Panc1 (cell line): ENCODE results near the gene ADAMTS13. TPM values are rescaled to one million over a fixed set of nuclear protein-coding genes. Genes with fewer than 3 reads are reported as not detected.

Experiments
- ATAC-seq: fragments of 200-7000 bp; cut with Tn5 transposase; 2 replicates; pipeline ENCODE4 v1.9.1; 2020; ENCODE audit warnings: mild to moderate bottlenecking, moderate library complexity
- BruUV-seq: library from RNA; stranded (reverse); fragments of 400-500 nt; replicated peaks from 2 replicates; lab custom pipeline; 2021; lab: Mats Ljungman, UMichigan
- CTCF ChIA-PET: fragments of 300-600 bp; sonication (Branson Sonifier 250); formaldehyde crosslinking; loops from one replicate; lab custom pipeline; 2022; ENCODE audit warnings: antibody characterized with exemption; lab: Charles Lee
- POLR2A ChIA-PET: fragments of 300-600 bp; sonication (Branson Sonifier 250); formaldehyde crosslinking; loops from one replicate; lab custom pipeline; 2022; ENCODE audit warnings: antibody characterized with exemption; lab: Charles Lee
- DNase-seq: peaks from one replicate; pipeline ENCODE4 v3.0.0-alpha.2; 2010; ENCODE audit warnings: low read depth, low spot score
- H3K27ac ChIP-seq: 2 replicates; pipeline ENCODE4 v1.5.1; 2011; ENCODE audit warnings: mild to moderate bottlenecking, low read length, inconsistent platforms
- H3K27me3 ChIP-seq: fragments of 200-500 bp; sonication (Bioruptor generic); 2 replicates; pipeline ENCODE4 v1.6.0; 2014; ENCODE audit warnings: low read length, inconsistent platforms; ENCODE audit not compliant: control insufficient read depth, insufficient read depth
- H3K36me3 ChIP-seq: fragments of 200-500 bp; sonication (Bioruptor generic); 2 replicates; pipeline ENCODE4 v1.5.1; 2014; ENCODE audit warnings: inconsistent platforms, mild to moderate bottlenecking, low read length, moderate library complexity; ENCODE audit not compliant: control insufficient read depth, insufficient read depth
- H3K4me1 ChIP-seq: 2 replicates; pipeline ENCODE4 v1.5.1; 2011; ENCODE audit warnings: inconsistent platforms, mild to moderate bottlenecking, low read length, moderate library complexity; ENCODE audit not compliant: control insufficient read depth, insufficient read depth
- H3K4me3 ChIP-seq, 2 experiments: 2 replicates each; pipeline ENCODE4 v1.5.1; 2011 to 2012; ENCODE audit warnings: low read depth in 2 of 2, low read length in 2 of 2, mild to moderate bottlenecking in 2 of 2, inconsistent platforms in 1 of 2, moderate library complexity in 1 of 2
- H3K9me3 ChIP-seq: fragments of 200-500 bp; sonication (Bioruptor generic); 2 replicates; pipeline ENCODE4 v1.5.1; 2014; ENCODE audit warnings: low read depth, mild to moderate bottlenecking, inconsistent platforms, low read length, moderate library complexity; ENCODE audit not compliant: control insufficient read depth, insufficient read depth
- POLR2AphosphoS5 ChIP-seq: IDR thresholded peaks from 2 replicates; pipeline ENCODE4 v1.6.1; 2012; ENCODE audit warnings: mild to moderate bottlenecking, low read depth, low read length, moderate library complexity
- SIN3A ChIP-seq: IDR thresholded peaks from 2 replicates; pipeline ENCODE4 v1.6.1; 2012; ENCODE audit warnings: low read depth, mild to moderate bottlenecking, low read length, moderate library complexity, borderline replicate concordance; ENCODE audit not compliant: insufficient read depth
- TCF7L2 ChIP-seq: IDR thresholded peaks from 2 replicates; pipeline ENCODE4 v1.6.1; 2011; ENCODE audit warnings: mild to moderate bottlenecking, low read depth, low read length, inconsistent platforms
- in situ Hi-C: cut with HindIII; loops from 2 replicates; pipeline ENCODE4 v1.10.0; 2016; ENCODE audit warnings: low sequenced_read_pairs, low pct_unique_long_range_greater_than_20kb
- intact Hi-C: fragments of 100-400 bp; cut with micrococcal nuclease; formaldehyde crosslinking; loops from one replicate; pipeline ENCODE4 v1.10.0; 2022; ENCODE audit not compliant: unreplicated experiment
- total RNA-seq: library from RNA; stranded (reverse); gene quantifications from one replicate; pipeline ENCODE4 v1.2.1, GENCODE V29; 2021; ENCODE audit not compliant: unreplicated experiment
- TF ChIP-seq, protein P1 (sequence below): fragments of 450-650 bp; IDR thresholded peaks from 2 replicates; pipeline ENCODE4 v1.5.1; 2017; ENCODE audit warnings: mild to moderate bottlenecking
- TF ChIP-seq, protein P2 (sequence below), 2 experiments: IDR thresholded peaks; 2 replicates each; pipeline ENCODE4 v1.6.1; 2011 to 2012; ENCODE audit warnings: low read depth in 2 of 2, control low read depth in 1 of 2, low read length in 1 of 2, mild to moderate bottlenecking in 1 of 2, moderate library complexity in 1 of 2; ENCODE audit not compliant: insufficient read depth in 1 of 2

The ADAMTS13 gene
- total RNA-seq, 1 experiment from 2014 or later: 3.4 TPM

DNA sequence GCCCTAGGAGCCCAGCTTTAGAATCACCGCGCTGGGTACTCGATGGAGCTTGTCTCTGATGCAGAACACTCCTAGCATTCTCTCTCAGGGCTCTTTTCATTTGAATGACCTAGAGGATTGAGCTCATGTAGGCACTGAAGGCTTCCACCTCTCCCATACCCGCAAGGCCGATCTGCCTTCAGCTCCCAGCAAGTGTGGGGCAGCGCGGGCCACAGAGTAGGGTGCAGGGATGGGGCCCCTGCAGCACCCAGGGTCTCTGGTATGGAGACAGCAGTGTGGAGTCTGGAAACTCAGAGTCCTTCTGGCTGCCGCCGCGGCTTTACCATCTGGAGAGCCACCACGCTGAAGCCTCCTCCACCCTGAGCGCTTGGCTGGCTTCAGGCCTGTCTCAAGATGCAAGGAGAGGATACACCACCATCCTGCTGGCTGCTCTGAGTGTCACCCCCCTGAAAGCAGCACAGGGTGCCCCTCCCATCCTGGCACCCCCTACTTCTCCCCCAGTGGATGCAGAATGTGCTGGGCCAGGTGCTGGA, 33.1 kb upstream of the ADAMTS13 start:
- H3K27ac ChIP-seq: no peak overlapping the region
- TF ChIP-seq, protein P1, sequence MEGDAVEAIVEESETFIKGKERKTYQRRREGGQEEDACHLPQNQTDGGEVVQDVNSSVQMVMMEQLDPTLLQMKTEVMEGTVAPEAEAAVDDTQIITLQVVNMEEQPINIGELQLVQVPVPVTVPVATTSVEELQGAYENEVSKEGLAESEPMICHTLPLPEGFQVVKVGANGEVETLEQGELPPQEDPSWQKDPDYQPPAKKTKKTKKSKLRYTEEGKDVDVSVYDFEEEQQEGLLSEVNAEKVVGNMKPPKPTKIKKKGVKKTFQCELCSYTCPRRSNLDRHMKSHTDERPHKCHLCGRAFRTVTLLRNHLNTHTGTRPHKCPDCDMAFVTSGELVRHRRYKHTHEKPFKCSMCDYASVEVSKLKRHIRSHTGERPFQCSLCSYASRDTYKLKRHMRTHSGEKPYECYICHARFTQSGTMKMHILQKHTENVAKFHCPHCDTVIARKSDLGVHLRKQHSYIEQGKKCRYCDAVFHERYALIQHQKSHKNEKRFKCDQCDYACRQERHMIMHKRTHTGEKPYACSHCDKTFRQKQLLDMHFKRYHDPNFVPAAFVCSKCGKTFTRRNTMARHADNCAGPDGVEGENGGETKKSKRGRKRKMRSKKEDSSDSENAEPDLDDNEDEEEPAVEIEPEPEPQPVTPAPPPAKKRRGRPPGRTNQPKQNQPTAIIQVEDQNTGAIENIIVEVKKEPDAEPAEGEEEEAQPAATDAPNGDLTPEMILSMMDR: no peak
- TF ChIP-seq, protein P2, sequence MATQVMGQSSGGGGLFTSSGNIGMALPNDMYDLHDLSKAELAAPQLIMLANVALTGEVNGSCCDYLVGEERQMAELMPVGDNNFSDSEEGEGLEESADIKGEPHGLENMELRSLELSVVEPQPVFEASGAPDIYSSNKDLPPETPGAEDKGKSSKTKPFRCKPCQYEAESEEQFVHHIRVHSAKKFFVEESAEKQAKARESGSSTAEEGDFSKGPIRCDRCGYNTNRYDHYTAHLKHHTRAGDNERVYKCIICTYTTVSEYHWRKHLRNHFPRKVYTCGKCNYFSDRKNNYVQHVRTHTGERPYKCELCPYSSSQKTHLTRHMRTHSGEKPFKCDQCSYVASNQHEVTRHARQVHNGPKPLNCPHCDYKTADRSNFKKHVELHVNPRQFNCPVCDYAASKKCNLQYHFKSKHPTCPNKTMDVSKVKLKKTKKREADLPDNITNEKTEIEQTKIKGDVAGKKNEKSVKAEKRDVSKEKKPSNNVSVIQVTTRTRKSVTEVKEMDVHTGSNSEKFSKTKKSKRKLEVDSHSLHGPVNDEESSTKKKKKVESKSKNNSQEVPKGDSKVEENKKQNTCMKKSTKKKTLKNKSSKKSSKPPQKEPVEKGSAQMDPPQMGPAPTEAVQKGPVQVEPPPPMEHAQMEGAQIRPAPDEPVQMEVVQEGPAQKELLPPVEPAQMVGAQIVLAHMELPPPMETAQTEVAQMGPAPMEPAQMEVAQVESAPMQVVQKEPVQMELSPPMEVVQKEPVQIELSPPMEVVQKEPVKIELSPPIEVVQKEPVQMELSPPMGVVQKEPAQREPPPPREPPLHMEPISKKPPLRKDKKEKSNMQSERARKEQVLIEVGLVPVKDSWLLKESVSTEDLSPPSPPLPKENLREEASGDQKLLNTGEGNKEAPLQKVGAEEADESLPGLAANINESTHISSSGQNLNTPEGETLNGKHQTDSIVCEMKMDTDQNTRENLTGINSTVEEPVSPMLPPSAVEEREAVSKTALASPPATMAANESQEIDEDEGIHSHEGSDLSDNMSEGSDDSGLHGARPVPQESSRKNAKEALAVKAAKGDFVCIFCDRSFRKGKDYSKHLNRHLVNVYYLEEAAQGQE (IDR thresholded peaks at IDR 0.05; ENCODE audit: insufficient read depth in 1 of 2, low read depth in 2 of 2, low read length in 1 of 2): no peak
- TF ChIP-seq TCF7L2 (no peak), SIN3A (no peak), POLR2AphosphoS5 (no peak)
- H3K27me3 ChIP-seq: no peaks in the 10 kb centered on the region
- H3K36me3 ChIP-seq: no peaks in the 10 kb centered on the region
- intact Hi-C loops (no loop called here), in situ Hi-C loops (no loop called here)
- ATAC-seq (no peak), DNase-seq (no peak)
- H3K4me1 ChIP-seq: no peaks in the 10 kb centered on the region
- H3K9me3 ChIP-seq: no peaks in the 10 kb centered on the region
- H3K4me3 ChIP-seq: no peak overlapping the region
- CTCF ChIA-PET: no interaction called here
- BruUV-seq: no TSS peak
- POLR2A ChIA-PET: no interaction called here

DNA sequence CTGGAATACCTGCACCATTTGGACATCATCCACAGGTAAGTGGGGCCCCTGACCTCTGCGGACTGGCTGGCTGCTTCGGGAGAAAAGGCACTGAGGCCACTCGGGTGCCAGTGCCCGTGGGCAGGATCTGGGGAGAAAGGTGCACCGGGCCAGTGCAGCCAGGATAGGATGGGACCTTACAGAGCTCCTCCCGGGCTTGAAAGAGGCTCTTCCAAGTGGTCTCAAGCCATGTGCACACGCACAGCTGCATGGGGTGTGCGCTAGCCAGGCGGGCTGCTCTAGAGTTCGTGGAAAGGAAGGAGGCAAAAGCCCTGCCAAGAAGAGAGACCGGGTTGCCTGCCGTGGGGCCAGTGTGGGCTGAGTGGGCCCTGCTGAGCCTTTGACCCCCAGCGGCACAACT, 32.6 kb upstream of the ADAMTS13 start:
- ChIA-PET CTCF (no interaction called here), POLR2A (no interaction called here)
- no peak overlapping the region for H3K4me3 ChIP-seq
- H3K9me3 ChIP-seq: no peaks in the 10 kb centered on the region
- TF ChIP-seq, protein P2 (IDR thresholded peaks at IDR 0.05; ENCODE audit: insufficient read depth in 1 of 2, low read depth in 2 of 2, low read length in 1 of 2): no peak
- no peak for TF ChIP-seq SIN3A
- no peak for TF ChIP-seq TCF7L2
- TF ChIP-seq POLR2AphosphoS5: no peak
- TF ChIP-seq, protein P1: no peak
- DNase-seq (no peak), ATAC-seq (no peak)
- H3K4me1 ChIP-seq: no peaks in the 10 kb centered on the region
- H3K36me3 ChIP-seq: no peaks in the 10 kb centered on the region
- no peak overlapping the region for H3K27ac ChIP-seq
- in situ Hi-C loops (no loop called here), intact Hi-C loops (no loop called here)
- no TSS peak for BruUV-seq
- H3K27me3 ChIP-seq: no peaks in the 10 kb centered on the region
